HTERT RPE-1 (cell line): ENCODE measurements around the gene CST3.
"Not testable (repeated sequence)": the region's sequence is repeated elsewhere in the genome, so short reads cannot be mapped to it uniquely, and the experiment has no call there.

ENCODE experiments used
- in situ Hi-C: fragments of 300-500 bp; cut with MboI; formaldehyde crosslinking; loops from 4 replicates; pipeline ENCODE4 v1.14.3; 2020; ENCODE audit warnings: low sequenced_read_pairs

The CST3 gene

GRCh38 chr20:23662276-23662870 is 24.6 kb upstream of the CST3 start:
- in situ Hi-C loops, result no loop called here

- in situ Hi-C loops, result no loop called here
Observed at GRCh38 chr20:23661002-23661429, 23.3 kb upstream of the CST3 start.

- in situ Hi-C loops, result no loop called here
Observed at GRCh38 chr20:23659989-23660837, 22.5 kb upstream of the CST3 start.

GRCh38 chr20:23659610-23659988 is 21.8 kb upstream of the CST3 start:
- in situ Hi-C loops, result not testable (repeated sequence)

- in situ Hi-C loops, result no loop called here
Observed at GRCh38 chr20:23658989-23659609, 21.3 kb upstream of the CST3 start.

- in situ Hi-C loops, result no loop called here
Observed at GRCh38 chr20:23658336-23658735, 20.6 kb upstream of the CST3 start.

GRCh38 chr20:23657202-23657601 is 19.4 kb upstream of the CST3 start:
- in situ Hi-C loops, result no loop called here

- in situ Hi-C loops, result no loop called here
Observed at GRCh38 chr20:23656372-23656771, 18.6 kb upstream of the CST3 start.

GRCh38 chr20:23655491-23656211 is 17.9 kb upstream of the CST3 start:
- in situ Hi-C loops, result no loop called here

GRCh38 chr20:23654717-23655116 is 17.0 kb upstream of the CST3 start:
- in situ Hi-C loops, result no loop called here

GRCh38 chr20:23654000-23654399 is 16.2 kb upstream of the CST3 start:
- in situ Hi-C loops, result no loop called here

GRCh38 chr20:23653400-23653938 is 15.7 kb upstream of the CST3 start:
- in situ Hi-C loops, result no loop called here

- in situ Hi-C loops, result no loop called here
Observed at GRCh38 chr20:23652926-23653325, 15.2 kb upstream of the CST3 start.

- in situ Hi-C loops, result no loop called here
Observed at GRCh38 chr20:23652371-23652770, 14.6 kb upstream of the CST3 start.

GRCh38 chr20:23651117-23651516 is 13.4 kb upstream of the CST3 start:
- in situ Hi-C loops, result no loop called here

GRCh38 chr20:23649830-23650417 is 12.2 kb upstream of the CST3 start:
- in situ Hi-C loops, result no loop called here

- in situ Hi-C loops, result no loop called here
Observed at GRCh38 chr20:23649242-23649641, 11.5 kb upstream of the CST3 start.

- in situ Hi-C loops, result no loop called here
Observed at GRCh38 chr20:23647346-23647745, 9.6 kb upstream of the CST3 start.

GRCh38 chr20:23646106-23646873 is 8.5 kb upstream of the CST3 start:
- in situ Hi-C loops, result no loop called here

- in situ Hi-C loops, result no loop called here
Observed at GRCh38 chr20:23645575-23645974, 7.8 kb upstream of the CST3 start.
